GM12892 (cell line): Measurements from ENCODE around the gene CCDC112.

Experiments
- POLR2A ChIP-seq: IDR thresholded peaks from 2 replicates; pipeline ENCODE4 v1.6.1; 2011; ENCODE audit warnings: low read depth, low read length, control low read depth
- TAF1 ChIP-seq: IDR thresholded peaks from 2 replicates; pipeline ENCODE4 v1.6.1; 2011; ENCODE audit warnings: low read depth, mild to moderate bottlenecking, control low read depth, low read length, borderline replicate concordance

GRCh38 chr5:115265220-115265619, 31.2 kb downstream of the CCDC112 start:
- no peak for TF ChIP-seq POLR2A
- TF ChIP-seq TAF1 = no peak
